HG02852 (cell line): ENCODE results near the gene CCL4.
"Not testable (repeated sequence)": the region's sequence is repeated elsewhere in the genome, so short reads cannot be mapped to it uniquely, and the experiment has no call there.

ENCODE experiments used
- ATAC-seq: cut with Tn5 transposase; IDR thresholded peaks from one replicate; pipeline ENCODE4 v1.9.1; 2021; ENCODE audit warnings: mild to moderate bottlenecking, moderate library complexity; ENCODE audit not compliant: unreplicated experiment

Gene CCL4

GRCh38 chr17:36115649-36115977 lies 12.0 kb downstream of the CCL4 start:
- not testable (repeated sequence) for ATAC-seq

- ATAC-seq: peak; percentile 48
Observed at GRCh38 chr17:36117505-36118382, 14.1 kb downstream of the CCL4 start.

- ATAC-seq: no peak
Observed at GRCh38 chr17:36118477-36119353, 15.1 kb downstream of the CCL4 start.

GRCh38 chr17:36120221-36120620 lies 16.6 kb downstream of the CCL4 start:
- no peak for ATAC-seq

- not testable (repeated sequence) for ATAC-seq
Observed at GRCh38 chr17:36121099-36121498, 17.5 kb downstream of the CCL4 start.

GRCh38 chr17:36123431-36123830 lies 19.8 kb downstream of the CCL4 start:
- ATAC-seq: no peak

GRCh38 chr17:36124879-36125824 lies 21.5 kb downstream of the CCL4 start:
- no peak for ATAC-seq

- peak; percentile 50 for ATAC-seq
Observed at GRCh38 chr17:36127199-36127893, 23.7 kb downstream of the CCL4 start.

GRCh38 chr17:36127911-36128310 lies 24.3 kb downstream of the CCL4 start:
- no peak for ATAC-seq

GRCh38 chr17:36128411-36128978 lies 24.9 kb downstream of the CCL4 start:
- ATAC-seq: no peak

GRCh38 chr17:36129616-36130015 lies 26.0 kb downstream of the CCL4 start:
- no peak for ATAC-seq

GRCh38 chr17:36130346-36130745 lies 26.7 kb downstream of the CCL4 start:
- no peak for ATAC-seq

- ATAC-seq: no peak
Observed at GRCh38 chr17:36131421-36131820, 27.8 kb downstream of the CCL4 start.

- no peak for ATAC-seq
Observed at GRCh38 chr17:36131931-36132330, 28.3 kb downstream of the CCL4 start.

- ATAC-seq: no peak
Observed at GRCh38 chr17:36132421-36132831, 28.8 kb downstream of the CCL4 start.

GRCh38 chr17:36133602-36134236 lies 30.1 kb downstream of the CCL4 start:
- ATAC-seq: no peak

GRCh38 chr17:36135465-36135864 lies 31.8 kb downstream of the CCL4 start:
- ATAC-seq: no peak

GRCh38 chr17:36136036-36136435 lies 32.4 kb downstream of the CCL4 start:
- ATAC-seq: no peak

GRCh38 chr17:36136439-36136838 lies 32.8 kb downstream of the CCL4 start:
- no peak for ATAC-seq
